ENCODE results near the gene NPHS1.
"Not testable (repeated sequence)": the region's sequence is repeated elsewhere in the genome, so short reads cannot be mapped to it uniquely, and the experiment has no call there.

NPHS1 gene

GRCh38 chr19:35812220-35813042 is 39.9 kb downstream of the NPHS1 start, which contains the start of gene PRODH2:
TSS of gene PRODH2 (minus strand) at chr19:35812845. CDS start at chr19:35812805, 40 bp downstream.
- DNase-seq (ENCODE audit: low read depth): no peak

- DNase-seq (ENCODE audit: low read depth): no peak
Measured at GRCh38 chr19:35811317-35812219, 40.7 kb downstream of the NPHS1 start.

GRCh38 chr19:35807633-35808032 is 44.7 kb downstream of the NPHS1 start:
- DNase-seq (ENCODE audit: low read depth): no peak

- DNase-seq (ENCODE audit: low read depth): no peak
Measured at GRCh38 chr19:35806597-35806996, 45.7 kb downstream of the NPHS1 start.

- DNase-seq (ENCODE audit: low read depth): no peak
Measured at GRCh38 chr19:35805526-35806102, 46.7 kb downstream of the NPHS1 start.

GRCh38 chr19:35801828-35802227 is 50.5 kb downstream of the NPHS1 start:
- no peak for DNase-seq (ENCODE audit: low read depth)

GRCh38 chr19:35797663-35798062 is 54.6 kb downstream of the NPHS1 start:
- no peak for DNase-seq (ENCODE audit: low read depth)

GRCh38 chr19:35796645-35797542 is 55.4 kb downstream of the NPHS1 start:
- no peak for DNase-seq (ENCODE audit: low read depth)

GRCh38 chr19:35795564-35795963 is 56.7 kb downstream of the NPHS1 start:
- DNase-seq (ENCODE audit: low read depth): not testable (repeated sequence)

GRCh38 chr19:35793381-35794165 is 58.7 kb downstream of the NPHS1 start:
- no peak for DNase-seq (ENCODE audit: low read depth)

- no peak for DNase-seq (ENCODE audit: low read depth)
Measured at GRCh38 chr19:35792888-35793287, 59.4 kb downstream of the NPHS1 start.

GRCh38 chr19:35792312-35792711 is 60.0 kb downstream of the NPHS1 start:
- no peak for DNase-seq (ENCODE audit: low read depth)

- no peak for DNase-seq (ENCODE audit: low read depth)
Measured at GRCh38 chr19:35791814-35792279, 60.5 kb downstream of the NPHS1 start.

- no peak for DNase-seq (ENCODE audit: low read depth)
Measured at GRCh38 chr19:35790981-35791813, 61.1 kb downstream of the NPHS1 start.

- DNase-seq (ENCODE audit: low read depth): no peak
Measured at GRCh38 chr19:35789978-35790944, 62.0 kb downstream of the NPHS1 start.

- DNase-seq (ENCODE audit: low read depth): no peak
Measured at GRCh38 chr19:35789195-35789977, 62.9 kb downstream of the NPHS1 start.

- DNase-seq (ENCODE audit: low read depth): no peak
Measured at GRCh38 chr19:35788205-35788960, 63.9 kb downstream of the NPHS1 start.

All from HS-5 (cell line).